GM21723 (cell line): ENCODE data around the gene GABBR2.

Experiments
- ATAC-seq: cut with Tn5 transposase; IDR thresholded peaks from one replicate; pipeline ENCODE4 v1.9.1; 2021; ENCODE audit warnings: mild to moderate bottlenecking, moderate library complexity; ENCODE audit not compliant: unreplicated experiment

Gene GABBR2

GRCh38 chr9:98639133-98639532 lies 69.6 kb downstream of the GABBR2 start:
- ATAC-seq = no peak

DNA sequence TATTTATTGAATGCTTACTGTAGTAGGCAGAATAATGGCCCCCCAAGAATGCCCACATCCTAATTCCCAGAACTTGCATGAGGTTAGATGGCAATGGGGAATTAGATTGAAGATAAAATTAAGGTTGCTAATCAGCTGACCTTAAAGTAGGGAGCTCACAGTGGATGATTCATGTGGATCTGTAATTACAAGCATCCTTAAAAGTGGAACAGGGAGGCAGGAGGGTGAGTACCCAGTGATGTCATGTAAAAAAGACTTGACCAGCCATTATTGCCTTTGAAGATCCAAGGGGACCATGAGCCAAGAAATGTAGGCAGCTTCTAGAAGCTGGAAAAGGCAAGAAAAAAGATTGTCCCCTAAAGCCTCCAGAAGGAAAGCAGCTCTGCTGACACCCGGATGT lies 71.4 kb downstream of the GABBR2 start:
- ATAC-seq = no peak

DNA sequence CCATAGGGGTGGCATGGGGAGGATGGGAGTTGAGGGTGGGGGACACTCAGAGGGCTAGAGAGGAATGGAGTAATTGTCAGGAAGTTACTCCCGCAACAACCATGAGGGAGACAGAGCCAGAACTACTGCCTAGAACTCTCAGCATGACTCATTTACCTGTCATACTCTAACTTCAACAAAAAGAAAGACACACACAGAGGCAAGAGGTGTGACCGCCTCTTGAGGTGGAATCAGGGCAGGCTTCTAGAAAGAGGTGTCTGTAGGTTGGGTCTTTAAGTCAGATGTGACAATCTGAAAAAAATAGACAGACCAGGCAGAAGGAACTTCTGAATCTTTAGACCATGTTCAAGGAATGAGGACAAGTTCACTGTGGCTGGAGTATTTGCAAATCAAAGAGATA lies 73.4 kb downstream of the GABBR2 start:
- ATAC-seq = no peak

- ATAC-seq = no peak
These were observed 73.9 kb downstream of the GABBR2 start for GRCh38 chr9:98634685-98635336.

GRCh38 chr9:98632839-98633238 lies 75.9 kb downstream of the GABBR2 start:
- no peak for ATAC-seq

DNA sequence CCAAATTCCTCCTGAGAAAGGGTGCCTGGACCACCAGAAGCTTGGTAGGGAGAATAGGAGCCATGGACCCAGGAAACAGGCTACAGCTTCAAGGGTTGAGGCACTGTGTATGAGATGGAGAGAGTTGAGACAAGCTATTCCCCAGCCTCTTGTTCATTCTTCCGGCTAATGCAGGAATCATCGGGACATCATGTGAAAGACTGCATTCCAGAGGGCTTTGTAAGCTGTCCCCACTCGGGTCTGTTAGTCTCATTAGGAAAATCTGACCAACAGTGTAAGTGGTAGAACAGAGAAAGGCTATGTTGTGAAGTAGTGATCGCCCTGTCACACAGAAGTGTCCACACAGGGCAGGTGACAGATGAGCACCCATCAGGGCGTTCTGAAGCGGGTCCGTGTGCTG lies 81.4 kb downstream of the GABBR2 start:
- no peak for ATAC-seq

GRCh38 chr9:98625728-98626127 lies 83.0 kb downstream of the GABBR2 start:
- no peak for ATAC-seq

GRCh38 chr9:98619788-98620187 lies 88.9 kb downstream of the GABBR2 start:
- ATAC-seq = no peak

DNA sequence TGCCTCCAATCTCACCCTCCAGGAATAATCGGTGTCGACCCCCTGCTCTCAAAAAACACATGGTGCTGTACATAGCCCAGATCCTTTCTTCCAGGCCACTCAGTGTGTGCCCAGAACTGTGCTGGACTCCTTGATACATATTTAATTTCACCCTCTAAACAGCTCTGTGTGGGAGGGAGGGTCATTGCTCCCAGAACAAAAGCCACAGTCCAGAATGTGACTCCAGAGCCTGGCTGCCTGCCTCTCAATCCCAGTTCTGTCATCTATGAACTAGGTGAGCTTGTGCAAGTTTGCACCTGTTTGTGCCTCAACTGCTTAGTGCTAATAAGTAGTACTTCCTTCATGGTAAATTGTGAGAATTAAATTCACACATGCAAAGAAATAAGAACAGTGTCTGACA lies 93.1 kb downstream of the GABBR2 start:
- ATAC-seq = no peak

DNA sequence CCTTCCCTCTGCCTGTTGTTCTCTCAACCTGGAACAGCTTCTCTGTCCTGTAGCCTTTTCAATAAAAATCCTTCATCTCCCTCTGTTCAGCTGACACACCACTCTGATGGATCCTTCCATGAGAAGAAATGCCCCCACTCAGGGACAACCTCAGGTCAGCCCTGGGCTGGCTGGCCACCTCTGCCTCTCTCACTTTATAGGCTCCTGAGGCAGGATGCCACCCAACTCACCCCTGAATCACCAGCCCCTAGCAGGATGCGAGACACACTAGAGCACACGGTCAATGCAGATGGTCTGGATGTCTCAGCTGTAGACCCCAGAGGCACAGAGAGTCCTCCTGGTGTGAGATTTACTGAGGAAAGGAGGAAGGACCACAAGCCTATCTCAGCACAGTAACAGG lies 93.8 kb downstream of the GABBR2 start:
- ATAC-seq = no peak

DNA sequence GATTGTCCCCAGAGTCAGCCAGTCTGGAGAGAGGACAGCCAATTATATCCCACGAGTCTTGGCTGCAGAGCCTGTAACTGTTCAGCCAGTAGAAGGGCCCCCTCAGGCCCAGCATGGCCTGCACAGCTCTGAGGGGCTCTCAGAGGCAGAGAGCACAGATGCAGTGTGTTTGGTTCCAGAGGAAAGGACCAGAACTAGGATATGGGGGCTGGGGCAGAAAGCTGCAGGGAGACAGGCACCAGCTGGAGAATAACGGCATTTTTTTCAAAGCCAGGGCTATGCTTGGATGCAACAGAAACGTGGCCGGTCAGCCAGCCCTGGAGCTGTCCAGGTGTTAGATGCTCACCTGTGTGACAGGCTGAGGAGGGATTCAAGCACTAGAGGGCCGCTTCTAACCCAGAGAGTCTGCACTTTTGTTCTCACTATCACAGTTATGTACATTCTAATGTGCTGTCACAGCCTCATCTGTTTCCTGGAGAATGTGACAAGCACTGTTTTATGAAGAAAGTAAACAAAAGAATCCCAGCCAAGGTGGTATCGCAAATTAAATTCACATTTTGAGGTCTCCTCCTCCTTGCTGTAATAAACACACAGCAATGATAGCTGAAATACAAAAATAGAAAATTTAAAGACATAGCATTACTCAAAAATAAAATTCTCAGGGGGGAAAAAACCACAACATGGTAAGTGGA lies 96.5 kb downstream of the GABBR2 start:
- no peak for ATAC-seq

DNA sequence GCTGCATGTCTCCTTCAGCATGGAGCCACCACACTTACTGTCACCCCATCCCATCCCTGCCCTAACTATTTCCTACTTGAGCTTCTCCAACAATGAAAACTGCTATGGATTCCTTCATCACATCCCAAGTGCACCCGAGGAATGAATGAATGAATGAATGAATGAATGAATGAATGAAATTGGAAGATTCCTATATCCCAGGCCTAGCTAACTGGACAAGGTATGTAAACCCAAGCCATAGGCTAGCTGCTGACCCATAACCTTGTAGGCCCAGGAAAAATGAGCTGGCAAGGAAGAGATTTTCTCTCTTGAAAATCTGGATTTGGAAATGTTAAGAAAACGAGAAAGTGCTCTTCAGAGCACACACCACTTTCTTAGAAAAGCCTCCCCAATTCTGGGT lies 97.4 kb downstream of the GABBR2 start:
- ATAC-seq = no peak

GRCh38 chr9:98610711-98611110 lies 98.0 kb downstream of the GABBR2 start:
- no peak for ATAC-seq

DNA sequence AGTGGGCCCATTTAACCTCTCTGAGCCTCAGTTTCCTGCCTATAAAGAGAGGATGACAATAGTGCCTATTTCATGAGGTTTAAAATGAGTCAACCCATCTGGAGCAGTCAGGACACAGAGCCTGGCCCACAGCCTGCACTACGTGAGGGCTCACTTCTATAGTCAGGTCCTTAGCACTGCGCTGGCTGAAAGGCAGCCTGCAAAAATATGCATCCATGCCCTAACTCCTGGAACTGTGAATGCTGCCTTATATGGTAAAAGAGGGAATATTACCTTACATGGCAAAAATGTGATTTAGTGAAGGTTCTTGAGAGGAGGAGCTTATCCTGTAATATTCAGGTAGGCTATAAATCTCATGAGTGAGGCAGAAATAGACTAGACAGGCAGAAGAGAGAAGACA lies 98.5 kb downstream of the GABBR2 start:
- ATAC-seq = no peak

GRCh38 chr9:98609646-98610045 lies 99.1 kb downstream of the GABBR2 start:
- no peak for ATAC-seq

DNA sequence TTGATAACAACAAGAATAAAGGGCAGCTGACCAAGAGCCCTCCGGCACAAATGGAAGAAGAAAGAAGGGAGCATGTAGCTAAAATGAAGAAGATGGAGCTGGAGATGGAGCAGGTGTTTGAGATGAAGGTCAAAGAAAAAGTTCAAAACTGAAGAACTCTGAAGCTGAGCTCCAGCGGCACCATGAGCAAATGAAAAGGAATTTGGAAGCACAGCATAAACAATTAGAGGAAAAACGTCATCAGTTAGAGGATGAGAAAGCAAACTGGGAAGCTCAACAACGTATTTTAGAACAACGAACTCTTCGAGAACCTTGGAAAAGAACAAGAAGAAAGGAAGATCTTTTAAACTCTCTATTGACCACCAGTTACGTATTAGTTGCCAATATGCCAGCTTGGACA lies 100.9 kb downstream of the GABBR2 start:
- no peak for ATAC-seq

DNA sequence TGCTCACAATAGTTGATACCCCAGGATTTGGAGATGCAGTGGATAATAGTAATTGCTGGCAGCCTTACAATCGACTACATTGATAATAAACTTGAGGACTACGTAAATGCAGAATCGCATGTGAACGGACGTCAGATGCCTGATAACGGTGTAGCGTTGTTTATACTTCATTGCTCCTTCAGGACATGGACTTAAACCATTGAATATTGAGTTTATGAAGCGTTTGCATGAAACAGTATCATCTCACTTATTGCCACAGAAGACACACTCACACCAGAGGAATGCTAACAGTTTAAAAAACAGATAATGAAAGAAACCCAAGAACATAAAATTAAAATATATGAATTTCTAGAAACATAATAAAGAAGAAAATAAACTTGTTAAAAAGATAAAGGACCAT lies 101.6 kb downstream of the GABBR2 start:
- ATAC-seq = no peak

- no peak for ATAC-seq
These were observed 102.0 kb downstream of the GABBR2 start for GRCh38 chr9:98606730-98607129.

DNA sequence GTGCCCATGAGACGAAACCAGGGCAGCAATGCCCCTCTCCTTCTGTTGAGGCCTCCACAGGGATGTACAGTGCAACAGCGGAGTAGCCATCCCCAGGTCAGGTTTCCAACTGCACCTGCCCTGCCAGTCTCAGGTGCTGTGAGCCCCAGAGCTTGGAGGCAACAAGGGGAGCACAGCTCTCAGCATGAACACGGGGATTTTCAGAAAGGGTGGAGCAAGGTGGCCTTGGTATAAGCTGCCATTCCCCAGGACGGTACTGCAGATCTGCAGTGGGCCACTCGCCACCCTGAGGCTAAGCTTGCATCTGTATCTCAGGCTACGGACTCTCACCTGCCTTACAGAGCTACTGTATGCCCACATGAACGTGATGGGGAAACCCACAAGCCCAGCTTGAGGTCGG lies 103.6 kb downstream of the GABBR2 start:
- no peak for ATAC-seq

GRCh38 chr9:98603821-98604383 lies 104.8 kb downstream of the GABBR2 start:
- no peak for ATAC-seq

DNA sequence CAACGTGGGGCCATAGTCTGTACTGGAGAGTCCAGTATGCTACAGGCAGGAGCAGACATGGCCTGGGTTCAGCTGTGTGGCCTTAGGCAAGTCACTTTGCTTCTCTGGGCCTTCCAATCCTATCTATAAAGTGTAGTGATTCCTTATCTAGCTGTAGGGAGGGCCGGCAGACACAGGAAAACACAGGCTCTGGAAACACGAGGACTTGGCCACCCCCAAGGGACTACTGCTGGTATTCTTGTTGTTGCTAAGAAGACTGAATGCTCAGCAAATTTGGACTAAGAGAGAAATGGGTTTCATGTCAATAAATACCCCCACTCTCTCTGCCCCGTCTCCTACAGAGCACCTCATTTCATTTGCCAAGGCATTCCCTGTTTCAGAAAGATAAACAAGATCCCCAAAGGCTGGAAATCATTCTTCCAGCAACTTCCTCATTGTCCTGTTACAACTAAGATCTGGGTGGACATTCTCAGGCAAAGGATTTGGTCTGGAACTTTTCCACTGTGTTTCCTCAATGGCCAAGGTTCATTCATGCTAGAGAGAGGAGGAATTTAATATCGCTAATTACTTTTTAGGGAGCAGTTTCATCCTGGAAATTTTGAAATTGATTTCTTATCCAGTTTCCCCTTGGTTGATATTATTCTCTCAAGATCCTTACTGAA lies 105.8 kb downstream of the GABBR2 start:
- ATAC-seq = no peak

DNA sequence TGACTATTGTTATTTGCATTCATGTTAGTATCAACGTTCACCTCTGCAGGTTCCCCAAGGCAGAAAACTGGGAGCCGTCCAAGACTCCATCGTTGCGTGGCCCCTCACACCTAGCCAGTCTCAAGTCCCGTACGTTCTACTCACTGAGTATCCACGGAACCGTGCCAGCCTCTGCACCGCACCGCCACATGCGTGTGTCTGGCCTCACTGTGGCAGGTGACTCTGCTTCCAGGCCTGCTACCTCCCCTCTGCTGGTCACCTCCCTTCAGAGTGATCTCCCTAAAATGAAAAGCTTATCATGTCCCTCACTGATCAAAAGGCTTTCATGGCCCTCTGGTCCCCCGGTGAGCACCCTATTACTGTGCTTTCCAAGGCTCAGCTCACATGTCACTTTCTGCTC lies 108.1 kb downstream of the GABBR2 start:
- no peak for ATAC-seq
